Smooth muscle cell of the brain vasculature (primary cell): ENCODE results near the gene FUBP3.

Source experiments
- DNase-seq: peaks from one replicate; pipeline ENCODE4 v3.0.0-alpha.2; 2012; ENCODE audit warnings: low read depth, low spot score

FUBP3 gene

DNA sequence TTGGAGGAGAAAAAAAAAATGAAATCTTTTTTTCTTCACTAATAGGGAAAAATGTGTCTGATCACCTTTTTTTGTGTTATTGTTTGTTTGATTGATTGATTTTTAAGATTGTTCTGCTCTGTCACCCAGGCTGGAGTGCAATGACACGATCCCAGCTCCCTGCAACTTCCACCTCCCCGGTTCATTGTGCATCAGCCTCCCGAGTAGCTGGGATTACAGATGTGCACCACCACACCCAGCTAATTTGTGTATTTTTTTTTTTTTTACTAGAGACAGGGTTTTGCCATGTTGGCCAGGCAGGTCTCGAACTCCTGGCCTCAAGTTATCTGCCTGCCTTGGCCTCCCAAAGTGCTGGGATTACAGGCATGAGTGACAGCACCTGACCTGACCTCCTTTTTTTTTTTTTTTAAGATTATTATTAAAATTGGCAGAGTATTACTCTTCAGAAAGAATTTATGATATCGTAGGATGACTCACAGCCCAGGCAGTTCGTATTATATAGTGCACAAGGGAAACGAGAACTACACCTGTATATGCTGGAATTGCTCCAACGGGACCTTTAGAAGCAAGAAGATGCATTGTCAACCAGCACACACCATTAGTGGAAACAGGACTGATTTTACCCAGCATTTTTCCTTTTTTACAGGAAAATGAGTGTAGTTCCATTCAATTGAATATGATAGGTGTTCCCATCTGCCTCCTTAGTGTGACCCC lies 27.7 kb downstream of the FUBP3 start:
- DNase-seq = no peak

DNA sequence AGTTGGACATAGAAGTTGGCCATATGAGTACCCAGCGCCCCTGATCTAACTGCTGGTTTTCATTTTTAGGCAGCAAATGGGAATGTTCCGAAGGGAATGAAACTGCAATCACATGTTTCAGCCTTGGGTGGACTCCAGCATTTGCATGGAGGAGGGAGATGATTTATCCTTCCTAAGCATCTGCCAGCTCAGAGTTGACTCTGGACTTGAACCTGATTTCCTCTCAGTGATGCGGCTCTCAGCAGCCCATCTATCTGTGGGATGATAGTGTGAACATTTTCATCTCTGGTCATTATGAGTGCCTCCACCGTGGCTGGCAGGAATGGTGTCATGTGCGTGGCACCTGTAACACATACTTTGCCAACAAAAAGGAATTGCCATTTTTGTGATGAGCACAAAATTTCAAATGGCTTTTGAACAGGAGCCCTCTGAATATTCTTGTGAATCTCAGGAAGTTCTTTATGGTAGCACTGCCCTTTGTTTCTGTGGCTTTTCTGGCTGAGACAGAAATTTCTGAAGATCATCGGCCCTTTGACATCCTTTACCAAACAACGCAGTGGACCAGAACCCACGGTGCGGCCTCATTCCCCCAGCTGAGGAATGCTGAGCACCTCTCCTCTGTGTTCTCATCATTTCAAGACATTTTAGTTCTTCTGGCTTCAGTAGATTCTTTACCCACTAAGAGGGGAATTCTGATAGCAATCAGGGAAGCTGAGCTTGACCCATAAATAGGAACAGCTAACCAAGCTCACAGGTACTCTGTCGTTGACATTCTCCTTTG lies 28.5 kb downstream of the FUBP3 start:
- no peak for DNase-seq

DNA sequence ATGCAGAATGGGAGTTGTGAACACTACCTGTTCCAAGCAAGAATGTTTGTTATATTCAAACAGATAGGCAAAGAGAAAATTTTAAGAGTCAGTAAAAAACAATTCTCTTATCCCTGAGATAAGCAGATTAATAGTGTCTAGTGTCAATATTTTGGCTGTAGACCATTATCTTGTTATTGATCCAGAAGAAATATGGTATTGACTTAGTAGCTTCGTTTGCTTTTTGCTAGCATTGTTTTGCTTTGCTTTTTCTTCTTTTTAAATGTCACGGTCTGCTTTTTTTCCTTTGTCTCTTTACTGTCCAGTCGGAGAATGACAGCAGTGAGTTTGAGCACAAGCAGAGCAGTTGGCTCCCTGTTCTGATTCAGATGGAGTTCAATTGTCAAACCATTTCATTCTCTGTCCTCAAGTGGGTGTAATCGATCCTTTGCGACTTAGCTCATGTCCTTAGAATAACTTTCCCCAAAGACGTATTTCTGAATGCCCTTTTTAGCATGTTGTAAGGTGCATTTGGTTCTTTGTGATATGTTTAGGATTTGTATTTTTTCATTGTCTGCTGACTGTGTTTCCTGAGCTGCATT lies 29.3 kb downstream of the FUBP3 start:
- no peak for DNase-seq

DNA sequence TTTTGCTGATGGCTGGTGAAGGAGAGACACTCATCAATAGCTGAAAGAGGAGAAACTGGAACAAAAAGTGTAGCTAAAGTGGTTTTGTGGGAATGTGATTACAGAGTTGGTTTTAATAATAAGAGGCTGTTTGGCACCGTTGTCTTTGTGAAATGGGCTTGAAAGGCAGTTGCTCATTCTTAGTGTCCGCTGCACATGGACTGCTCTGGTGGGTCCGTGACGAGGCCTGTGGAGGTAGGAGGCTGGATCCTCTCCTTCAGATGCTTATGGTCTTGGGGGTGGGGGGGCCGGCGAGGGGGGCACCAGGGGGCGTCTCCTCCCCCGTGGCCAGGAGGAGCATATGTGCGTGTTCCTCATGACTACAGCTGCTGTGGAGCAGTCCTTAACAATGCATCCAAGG lies 29.8 kb downstream of the FUBP3 start:
- no peak for DNase-seq

DNA sequence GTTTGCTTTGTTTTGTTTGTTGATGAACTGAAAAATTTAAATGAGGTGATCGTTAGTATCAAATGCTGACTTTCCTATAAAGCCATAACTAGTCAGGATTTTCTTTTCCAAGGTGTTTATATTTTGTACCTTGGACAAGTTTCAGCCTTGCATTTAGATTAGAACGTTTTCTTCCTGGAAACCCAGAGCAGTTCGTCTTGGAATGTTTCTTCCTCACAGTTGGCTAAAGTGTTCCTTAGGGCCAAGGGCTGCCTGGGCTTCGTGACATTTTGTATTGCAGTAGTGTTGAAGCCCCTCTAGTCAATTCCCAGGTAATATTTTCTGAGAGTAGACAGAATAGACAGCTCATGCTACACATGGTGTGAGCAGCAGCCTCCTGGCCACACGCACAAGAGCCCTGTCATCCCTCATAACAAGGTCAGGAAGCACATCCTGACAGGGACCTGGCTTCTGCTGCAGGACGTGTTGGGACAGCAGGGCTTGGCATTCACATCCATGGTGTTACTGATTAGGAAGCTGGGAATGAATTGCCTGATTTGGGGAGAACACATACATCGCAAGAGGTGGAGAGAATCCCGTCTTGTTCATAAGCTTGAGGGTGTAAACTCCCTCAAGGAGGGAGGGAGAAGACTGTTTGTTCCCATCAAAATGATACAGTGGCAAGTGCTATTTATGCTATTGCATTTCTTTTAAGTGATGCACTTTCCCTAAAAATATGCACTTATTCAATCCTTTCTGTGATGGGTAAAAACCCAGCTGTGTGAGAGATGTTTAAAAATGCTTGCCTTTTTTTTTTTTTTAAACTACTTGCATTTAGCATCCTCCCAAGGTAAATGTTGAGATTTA lies 31.7 kb downstream of the FUBP3 start:
- no peak for DNase-seq

DNA sequence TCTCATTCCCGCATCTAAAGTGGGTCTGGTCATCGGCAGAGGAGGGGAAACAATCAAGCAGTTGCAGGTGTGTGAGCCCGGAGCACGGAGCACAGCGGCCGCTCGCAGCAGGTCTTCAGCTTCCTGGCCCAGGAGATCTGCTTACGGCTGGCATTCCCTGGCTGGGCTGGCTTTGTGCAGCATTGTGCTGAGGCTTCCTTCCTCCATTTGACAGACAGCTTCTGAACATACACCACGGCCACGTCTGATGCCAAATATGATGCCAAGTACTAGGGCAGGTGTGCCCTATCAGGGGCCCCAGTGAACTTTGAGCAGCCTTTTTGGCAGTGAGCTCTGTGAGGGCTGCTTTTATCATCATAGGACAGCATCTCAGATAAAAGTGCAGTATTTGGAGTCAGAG lies 37.1 kb downstream of the FUBP3 start:
- no peak for DNase-seq

DNA sequence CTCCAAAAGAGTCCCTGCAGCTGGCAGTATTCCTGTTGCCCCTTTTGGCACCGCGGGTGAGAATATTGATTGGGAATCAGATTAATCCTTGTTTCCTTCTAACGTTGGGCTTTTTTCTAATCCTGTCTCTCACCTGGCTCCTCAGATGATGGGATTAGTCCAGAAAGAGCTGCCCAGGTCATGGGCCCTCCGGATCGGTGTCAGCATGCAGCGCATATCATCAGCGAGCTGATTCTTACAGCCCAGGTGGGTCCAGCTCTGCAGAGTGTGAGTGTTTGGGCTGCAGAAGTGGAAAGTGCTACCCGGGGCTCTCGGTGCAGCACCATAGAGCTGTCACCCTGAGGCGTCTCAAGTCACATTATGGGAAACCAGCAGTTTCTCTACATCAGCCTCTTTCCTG lies 44.1 kb downstream of the FUBP3 start:
- no peak for DNase-seq

DNA sequence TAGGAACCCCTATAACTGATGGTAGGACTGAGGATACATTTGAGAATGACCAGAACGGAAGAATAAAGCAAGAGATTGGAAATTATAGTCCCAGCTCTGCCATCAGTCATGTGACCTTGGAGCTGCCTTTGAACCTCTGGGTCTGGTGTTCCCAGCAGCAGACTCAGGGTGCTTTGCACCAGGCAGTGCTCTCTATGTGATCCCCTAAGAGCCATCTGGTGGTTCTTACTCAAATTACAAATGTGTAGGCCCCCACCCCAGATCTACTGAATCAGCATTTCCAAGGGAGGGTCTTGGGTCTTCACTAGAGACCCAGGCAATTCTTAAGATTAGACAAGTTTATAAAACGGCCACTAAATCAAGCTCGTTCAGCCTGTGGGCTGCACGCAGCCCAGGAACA lies 44.8 kb downstream of the FUBP3 start:
- DNase-seq = no peak

DNA sequence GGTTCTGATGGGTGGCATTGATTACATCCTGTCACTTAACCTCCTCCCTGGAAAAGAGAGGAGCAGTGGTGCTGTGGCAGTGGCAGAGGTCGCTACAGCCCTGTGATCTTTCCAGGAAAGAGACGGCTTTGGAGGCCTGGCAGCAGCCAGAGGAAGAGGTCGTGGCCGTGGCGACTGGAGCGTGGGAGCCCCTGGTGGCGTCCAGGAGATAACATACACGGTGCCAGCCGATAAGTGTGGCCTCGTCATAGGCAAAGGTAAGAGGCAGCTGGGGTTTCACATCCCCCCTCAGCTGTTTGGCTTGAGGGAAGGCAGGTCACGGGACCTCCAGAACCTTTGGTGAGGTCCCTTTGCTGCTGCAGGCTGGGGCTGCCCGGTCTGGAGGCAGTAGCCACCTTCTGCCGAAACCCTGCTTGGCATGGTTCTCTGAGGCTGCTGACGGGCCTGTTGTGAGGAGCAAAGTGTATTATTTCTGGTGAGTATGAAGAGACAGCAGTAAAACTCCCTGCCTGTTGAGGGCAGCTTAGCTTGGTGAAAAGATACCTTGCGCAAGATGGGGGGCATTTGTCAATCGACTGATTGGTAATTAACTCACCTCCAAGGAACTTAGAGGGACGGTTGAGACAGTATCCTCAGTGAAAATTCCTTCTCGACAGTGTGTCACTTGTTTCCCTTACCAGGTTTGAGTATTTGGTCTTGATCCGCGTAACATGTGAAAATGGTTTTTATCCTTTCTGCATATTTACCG lies 47.0 kb downstream of the FUBP3 start:
- DNase-seq = no peak

DNA sequence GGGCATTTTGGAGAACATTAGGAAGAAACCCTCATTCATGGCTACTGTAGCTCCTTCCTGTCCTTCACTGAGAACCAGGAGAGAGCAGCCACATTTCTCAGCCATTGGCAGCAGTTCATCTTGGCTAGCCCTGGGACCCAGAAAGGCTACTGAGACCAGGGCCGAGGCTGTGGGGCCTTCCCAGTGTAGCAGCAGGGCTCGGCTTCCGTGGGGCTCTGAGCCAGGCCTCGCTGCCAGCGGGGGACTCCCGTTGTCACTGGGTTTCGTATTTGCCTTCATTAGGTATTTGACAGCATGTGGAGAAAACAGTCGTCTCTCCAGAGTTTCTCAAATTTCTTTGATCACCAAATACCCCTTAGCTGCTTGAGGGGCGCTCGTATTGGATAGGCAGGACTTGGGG lies 47.7 kb downstream of the FUBP3 start:
- DNase-seq = no peak

DNA sequence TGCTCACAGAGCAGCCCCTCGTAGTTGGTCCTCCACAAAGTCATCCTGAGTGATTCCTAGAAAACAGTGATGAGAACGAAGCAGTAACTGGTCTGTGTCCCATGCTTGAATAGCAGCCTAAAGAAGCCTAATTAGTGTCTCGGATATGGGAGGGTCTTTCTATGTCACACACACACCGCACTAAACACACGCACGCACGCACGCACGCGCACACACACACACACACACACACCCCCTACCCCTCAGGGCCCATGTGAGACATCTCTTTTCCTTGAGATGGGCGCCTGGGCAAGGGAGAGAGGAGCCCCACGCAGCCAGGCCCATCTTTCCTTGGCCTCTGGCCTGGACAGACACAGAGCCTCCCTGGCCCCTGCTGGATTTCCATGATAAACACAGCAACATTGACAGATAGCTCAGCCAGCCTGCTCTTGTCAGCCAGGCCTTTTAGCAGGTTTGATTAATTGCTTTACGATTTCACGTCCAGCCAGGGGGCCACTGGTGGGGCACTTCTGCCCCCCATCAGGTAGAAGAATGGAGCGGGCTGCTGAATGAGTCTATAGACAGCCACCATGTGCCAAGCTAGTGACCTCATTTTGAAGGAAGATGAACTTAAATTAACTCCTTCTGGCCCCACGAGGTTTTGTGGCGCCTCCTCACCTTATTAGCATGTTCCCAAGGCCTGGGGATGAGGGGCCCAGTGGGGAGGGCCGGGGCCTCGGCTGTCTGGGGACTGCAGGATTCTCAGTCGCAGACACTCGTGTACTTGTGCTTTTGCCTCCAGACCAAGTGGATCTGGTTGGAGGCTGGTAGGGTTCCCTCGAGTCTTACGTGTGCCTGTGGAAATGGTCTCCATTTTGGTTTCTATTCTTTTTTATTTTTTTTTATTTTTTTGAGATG lies 48.8 kb downstream of the FUBP3 start:
- no peak for DNase-seq

DNA sequence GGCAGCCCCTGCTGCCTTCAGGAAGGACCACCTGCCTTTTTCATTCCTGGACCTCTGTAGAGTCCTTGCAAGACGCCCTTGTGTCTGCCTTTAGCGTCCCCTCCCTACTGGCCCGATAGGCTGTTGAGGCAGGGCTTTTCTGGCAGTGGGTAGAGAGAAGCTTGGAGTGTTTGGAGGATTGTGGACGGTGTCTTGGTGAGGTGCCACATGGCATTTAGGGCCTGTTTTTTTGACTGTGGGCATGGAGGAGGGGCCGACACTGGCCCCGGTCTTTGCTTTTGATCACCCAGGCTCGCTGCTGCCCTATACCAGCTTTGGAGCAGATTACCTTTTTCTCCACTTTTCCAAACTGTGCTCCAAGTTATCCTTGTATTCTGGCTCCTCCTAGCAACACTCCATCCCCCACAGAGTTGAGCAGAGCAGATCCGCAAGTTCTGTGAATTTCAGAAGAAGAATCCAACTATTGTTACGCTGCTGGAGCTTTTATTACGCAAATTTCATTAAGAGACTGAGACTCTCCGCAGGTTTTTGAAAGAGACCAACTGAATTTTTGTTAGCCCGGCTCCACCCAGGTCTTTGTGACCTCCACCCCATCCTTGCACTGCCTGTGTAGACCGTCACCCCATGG lies 50.2 kb downstream of the FUBP3 start:
- no peak for DNase-seq

DNA sequence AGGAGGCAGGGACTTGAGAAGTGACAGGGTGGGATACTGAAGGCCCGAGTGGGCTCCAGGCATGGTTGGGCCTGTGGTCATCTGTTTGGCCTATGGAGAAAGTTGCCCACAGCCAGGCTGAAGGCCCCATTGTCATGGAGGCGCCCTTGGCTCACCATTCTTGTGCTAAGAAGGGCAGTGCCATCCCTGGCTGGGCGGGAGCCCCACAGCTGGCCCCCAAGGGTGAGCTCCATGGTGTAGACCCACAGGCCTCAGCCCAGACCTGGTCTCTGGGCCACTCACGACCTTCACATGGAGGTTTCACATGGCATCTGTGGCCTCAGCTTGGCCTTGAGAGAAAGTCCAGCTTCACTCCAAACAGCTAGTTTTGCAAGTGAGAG lies 50.7 kb downstream of the FUBP3 start:
- no peak for DNase-seq

DNA sequence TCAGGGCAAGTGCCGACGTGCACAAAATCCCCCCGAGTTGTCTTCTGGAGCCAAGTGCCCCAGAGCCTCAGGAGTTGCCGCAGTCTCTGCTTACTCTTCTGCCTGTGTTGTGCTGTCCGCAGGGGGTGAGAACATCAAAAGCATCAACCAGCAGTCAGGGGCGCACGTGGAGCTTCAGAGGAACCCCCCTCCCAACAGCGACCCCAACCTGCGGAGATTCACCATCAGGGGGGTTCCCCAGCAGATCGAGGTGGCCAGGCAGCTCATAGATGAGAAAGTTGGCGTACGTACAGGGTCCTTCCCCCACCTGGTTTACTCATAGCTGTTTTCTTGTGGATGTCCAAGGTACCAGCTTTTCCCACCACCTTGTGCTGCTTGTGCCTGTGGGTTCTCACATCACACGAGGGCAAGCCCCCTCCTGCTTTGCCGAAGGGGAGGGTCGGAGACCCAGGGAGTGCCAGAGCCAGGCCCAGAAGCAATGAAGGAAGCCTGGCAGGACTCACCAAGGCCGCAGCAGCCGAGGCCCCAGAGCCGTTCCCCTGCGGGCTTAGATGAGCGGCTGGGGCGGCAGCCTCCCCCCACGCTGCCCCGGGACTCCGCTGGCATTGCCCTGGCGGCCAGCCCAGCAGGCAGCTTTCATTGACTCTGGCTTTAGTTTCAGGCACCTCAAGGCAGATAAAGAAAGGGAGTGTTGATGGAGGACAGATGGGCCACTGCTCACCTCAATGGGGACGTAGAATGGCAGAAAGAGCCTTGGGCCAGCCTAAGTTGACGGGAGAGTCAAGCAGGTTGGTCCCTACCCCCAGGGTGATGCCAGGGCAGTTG lies 51.3 kb downstream of the FUBP3 start:
- no peak for DNase-seq

DNA sequence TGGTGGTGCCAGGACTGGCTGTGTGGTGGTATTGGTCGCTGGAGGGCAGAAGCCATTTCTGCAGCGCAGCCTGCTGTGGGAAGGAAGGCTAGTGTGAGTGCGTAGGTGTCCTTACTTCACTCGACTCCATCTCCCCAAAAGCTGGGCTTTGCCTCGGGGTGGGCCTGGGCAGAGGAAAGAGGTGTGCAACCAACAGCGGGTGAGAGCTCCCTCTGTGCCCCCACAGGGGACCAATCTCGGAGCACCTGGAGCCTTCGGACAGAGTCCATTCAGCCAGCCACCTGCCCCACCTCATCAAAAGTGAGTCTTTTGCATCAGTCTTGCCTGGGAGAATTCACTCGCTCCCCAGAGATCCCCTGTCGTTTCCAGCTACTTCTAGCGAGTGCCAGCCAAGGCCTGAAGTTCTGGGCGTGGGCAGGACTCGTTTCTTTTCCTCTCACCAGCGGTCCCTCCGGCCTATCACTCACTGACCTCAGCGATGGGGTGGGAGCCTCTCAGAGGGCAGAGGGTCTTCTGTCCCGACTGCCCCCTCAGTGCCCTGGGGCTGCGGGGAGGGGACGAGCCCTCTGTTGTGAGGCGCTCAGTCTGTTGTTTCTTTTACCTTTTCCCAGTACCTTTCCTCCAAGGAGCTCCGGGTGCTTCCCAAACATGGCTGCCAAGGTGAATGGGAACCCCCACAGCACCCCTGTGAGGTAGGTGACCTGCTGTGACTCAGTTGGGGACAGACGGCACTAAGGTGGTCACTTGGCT lies 52.1 kb downstream of the FUBP3 start:
- no peak for DNase-seq

DNA sequence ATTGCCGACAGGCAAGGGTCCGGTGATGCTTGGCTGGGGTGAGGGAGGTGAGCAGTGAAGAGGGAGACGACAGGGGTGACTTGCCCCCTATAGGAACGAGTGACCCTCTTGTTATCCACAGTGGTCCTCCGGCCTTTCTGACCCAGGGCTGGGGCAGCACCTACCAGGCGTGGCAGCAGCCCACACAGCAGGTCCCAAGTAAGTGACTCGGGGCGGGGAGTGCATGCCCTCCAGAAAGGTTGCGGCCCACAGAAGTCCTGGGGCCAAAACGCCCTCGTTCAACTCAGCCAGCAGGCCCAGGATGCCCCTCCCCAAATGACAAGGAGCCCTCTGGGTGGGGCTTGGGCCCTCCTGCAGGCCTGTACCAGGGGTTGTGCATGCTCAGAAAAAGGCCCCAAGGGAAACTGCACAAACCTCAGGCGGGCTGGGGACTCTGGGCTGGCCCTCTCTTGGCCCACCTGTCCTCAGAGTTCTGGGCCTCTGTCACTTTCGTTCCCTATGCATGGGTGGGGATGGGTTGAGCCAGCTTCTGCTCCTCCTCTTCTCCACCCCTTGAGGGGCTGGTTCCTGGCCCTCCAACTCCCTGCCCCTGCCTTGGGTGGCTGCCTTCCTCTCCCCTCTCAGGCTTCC lies 52.8 kb downstream of the FUBP3 start:
- no peak for DNase-seq

DNA sequence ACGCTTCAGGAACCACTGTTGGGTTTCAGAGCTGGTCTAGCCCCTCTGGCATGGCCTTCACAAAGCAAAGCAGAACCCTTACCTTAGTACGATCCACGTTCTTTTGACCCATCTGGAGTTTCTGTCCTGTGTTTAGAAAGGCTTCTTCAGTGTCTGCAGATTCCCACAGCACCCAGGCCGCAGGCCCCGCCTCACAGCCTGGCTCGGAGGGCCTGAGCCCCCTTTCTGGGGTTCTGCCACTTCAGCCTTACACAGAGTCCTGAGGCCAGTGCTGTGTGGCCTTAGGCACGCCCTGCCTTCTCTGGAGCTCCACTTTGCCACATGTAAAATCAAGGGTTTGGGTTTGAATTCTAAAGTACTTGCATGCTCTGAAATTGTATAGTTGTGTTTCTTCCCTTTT lies 53.5 kb downstream of the FUBP3 start:
- DNase-seq = no peak
